ENCODE results near the gene RPS15. TPM values are rescaled to one million over a fixed set of nuclear protein-coding genes. Genes with fewer than 3 reads are reported as not detected.

RPS15 gene
- total and polyA plus RNA-seq, 2 of the 13 experiments (the other 11 are each of a cell fraction or from before 2014, with no cell fraction given) = 695 to 1,411 TPM

- TF ChIP-seq AGO1 (IDR thresholded peaks at IDR 0.05; ENCODE audit: low read depth, low read length, poor library complexity, severe bottlenecking) (peak; percentile 36), GLI4 (CRISPR knock-in tag; IDR thresholded peaks at IDR 0.05; ENCODE audit: borderline replicate concordance) (no peak), UBTF (CRISPR knock-in tag; IDR thresholded peaks at IDR 0.05) (0 out of 2 replicates have a peak, but pooled peaks have one; percentile 43), NCOA2 (CRISPR knock-in tag; IDR thresholded peaks at IDR 0.05) (no peak), ATF7-NPFF (CRISPR knock-in tag; IDR thresholded peaks at IDR 0.05; ENCODE audit: low read depth) (0 out of 2 replicates have a peak, but pooled peaks have one; percentile 3), ZNF143 (CRISPR knock-in tag; IDR thresholded peaks at IDR 0.05) (no peak), JARID2 (CRISPR knock-in tag; IDR thresholded peaks at IDR 0.05; ENCODE audit: insufficient replicate concordance) (no peak), ZNF225 (CRISPR knock-in tag; IDR thresholded peaks at IDR 0.05) (no peak), ZNF484 (CRISPR knock-in tag; IDR thresholded peaks at IDR 0.05; ENCODE audit: borderline replicate concordance, low read depth) (no peak), ZNF329 (CRISPR knock-in tag; IDR thresholded peaks at IDR 0.05; ENCODE audit: low read depth) (no peak), AKAP8 (CRISPR knock-in tag; IDR thresholded peaks at IDR 0.05) (peak; percentile 69; the same call in 1 of the 2 replicates), HMGXB4 (CRISPR knock-in tag; IDR thresholded peaks at IDR 0.05; ENCODE audit: borderline replicate concordance in 1 of 2, low read depth in 1 of 2) (peak in 1 of 2 experiments; percentile 67; a peak in 1 of 4 replicates), MATR3 (CRISPR knock-in tag; IDR thresholded peaks at IDR 0.05) (no peak), TBX3 (IDR thresholded peaks at IDR 0.05; ENCODE audit: borderline replicate concordance) (no peak), ZNF3 (CRISPR knock-in tag; IDR thresholded peaks at IDR 0.05) (no peak), MAF1 (CRISPR knock-in tag; IDR thresholded peaks at IDR 0.05; ENCODE audit: borderline replicate concordance) (no peak)
Observed at GRCh38 chr19:1468821-1469254, 30.6 kb downstream of the RPS15 start (continued).
